Endothelial cell of umbilical vein (primary cell): Measurements from ENCODE around the gene ATP6V0A4.

ENCODE experiments used
- CTCF ChIP-seq, 2 donors: IDR thresholded peaks; 1 replicate in 1 of 2; 2 replicates in 1 of 2; pipeline ENCODE4 v1.5.1; 2011; ENCODE audit warnings: low read length in 2 of 2, mild to moderate bottlenecking in 2 of 2, moderate library complexity in 2 of 2, control low read depth in 1 of 2, inconsistent platforms in 1 of 2, low read depth in 1 of 2; ENCODE audit not compliant: insufficient read depth in 1 of 2; ENCODE audit errors: extremely low read depth in 1 of 2
- EZH2 ChIP-seq: IDR thresholded peaks from 2 replicates; pipeline ENCODE4 v1.6.1; 2012; ENCODE audit warnings: borderline replicate concordance, low read depth, mild to moderate bottlenecking, moderate library complexity, low read length, inconsistent platforms; ENCODE audit not compliant: severe bottlenecking
- FOS ChIP-seq: IDR thresholded peaks from 2 replicates; pipeline ENCODE4 v1.6.1; 2011; ENCODE audit warnings: mild to moderate bottlenecking, low read length, moderate library complexity, borderline replicate concordance; ENCODE audit not compliant: insufficient read depth
- GATA2 ChIP-seq: IDR thresholded peaks from 2 replicates; pipeline ENCODE4 v1.7.0; 2011; ENCODE audit warnings: low read depth, mild to moderate bottlenecking, moderate library complexity, mixed read lengths, low read length; ENCODE audit not compliant: insufficient read length, insufficient read depth
- MYC ChIP-seq: IDR thresholded peaks from one replicate; pipeline ENCODE4 v1.6.1; 2011; ENCODE audit warnings: mild to moderate bottlenecking, low read depth, low read length
- POLR2A ChIP-seq: IDR thresholded peaks from 2 replicates; pipeline ENCODE4 v1.6.1; 2012; ENCODE audit warnings: low read depth, mild to moderate bottlenecking, control low read depth, low read length
- POLR2AphosphoS5 ChIP-seq: IDR thresholded peaks from 2 replicates; pipeline ENCODE4 v1.6.1; 2012; ENCODE audit warnings: low read depth, mild to moderate bottlenecking, control low read depth, low read length, moderate library complexity; ENCODE audit not compliant: insufficient read depth
- TF ChIP-seq, protein P1 (sequence below): IDR thresholded peaks from 2 replicates; pipeline ENCODE4 v1.6.1; 2011; ENCODE audit not compliant: insufficient read depth, insufficient read length

GRCh38 chr7:138690495-138690894 lies 107.5 kb downstream of the ATP6V0A4 start:
- TF ChIP-seq CTCF (IDR thresholded peaks at IDR 0.05; ENCODE audit: extremely low read depth in 1 of 2, insufficient read depth in 1 of 2, low read depth in 1 of 2, low read length in 2 of 2): no peak
- TF ChIP-seq POLR2AphosphoS5: no peak
- no peak for TF ChIP-seq POLR2A
- no peak for TF ChIP-seq GATA2
- no peak for TF ChIP-seq EZH2
- no peak for TF ChIP-seq FOS
- TF ChIP-seq MYC: no peak
- TF ChIP-seq, protein P1, sequence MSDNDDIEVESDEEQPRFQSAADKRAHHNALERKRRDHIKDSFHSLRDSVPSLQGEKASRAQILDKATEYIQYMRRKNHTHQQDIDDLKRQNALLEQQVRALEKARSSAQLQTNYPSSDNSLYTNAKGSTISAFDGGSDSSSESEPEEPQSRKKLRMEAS: no peak
